ENCODE measurements around the gene ARHGAP1. TPM values are rescaled to one million over a fixed set of nuclear protein-coding genes. Genes with fewer than 3 reads are reported as not detected.

The ARHGAP1 gene
- total RNA-seq, 3 donors from 2014 or later (not counting 1 experiment from before 2014, with no cell fraction given), result 89.8 to 111 (median 102) TPM

GRCh38 chr11:46675288-46675851 lies 25.0 kb downstream of the ARHGAP1 start:
- Histone ChIP-seq H3K27me3 (ENCODE audit: control insufficient read depth, insufficient read depth, low read length) (no peaks in the 10 kb centered on the region), H3K36me3 (ENCODE audit: control insufficient read depth, insufficient read depth, low read length) (peaks cover 46% of the 10 kb centered on the region), H3K4me3 (ENCODE audit: low read length) (no peak overlapping the region), H3K27ac (ENCODE audit: low read length) (peak overlapping the region; percentile 71), H3K9me3 (ENCODE audit: control insufficient read depth, insufficient read depth, low read length) (no peaks in the 10 kb centered on the region), H3K4me1 (ENCODE audit: control insufficient read depth, insufficient read depth, low read length) (peaks cover 70% of the 10 kb centered on the region)
- WGBS (ENCODE audit: insufficient coverage), result 81% methylated on average over 4 of the region's 4 CpGs
- peak overlapping the region; percentile 4 for H3K4me3 Mint-ChIP-seq
- H3K9me3 Mint-ChIP-seq, result no peaks in the 10 kb centered on the region
- ATAC-seq, result no peak
- no peaks in the 10 kb centered on the region for H3K36me3 Mint-ChIP-seq
- TF ChIP-seq CTCF (IDR thresholded peaks at IDR 0.05), result no peak
- H3K27ac Mint-ChIP-seq, result peak overlapping the region; percentile 90 to 94
- no peaks in the 10 kb centered on the region for H3K27me3 Mint-ChIP-seq (ENCODE audit: low read depth in 2 of 2)
- DNase-seq, result no peak
- intact Hi-C loops (cut with micrococcal nuclease), result loop anchor here (10.0 kb wide), 1 partner anchor 61 kb away; the partner anchor contains the start of genes ATG13 and HARBI1
- peaks cover 44 to 52% of the 10 kb centered on the region in 2 donors for H3K4me1 Mint-ChIP-seq

- Mint-ChIP-seq H3K4me3 (peak overlapping the region; percentile 63), H3K27me3 (ENCODE audit: low read depth in 2 of 2) (no peaks in the 10 kb centered on the region), H3K9me3 (no peaks in the 10 kb centered on the region), H3K27ac (peak overlapping the region; percentile 90 to 94), H3K36me3 (no peaks in the 10 kb centered on the region), H3K4me1 (peaks cover 50 to 56% of the 10 kb centered on the region in 2 donors)
- Histone ChIP-seq H3K4me3 (ENCODE audit: low read length) (no peak overlapping the region), H3K4me1 (ENCODE audit: control insufficient read depth, insufficient read depth, low read length) (peaks cover 77% of the 10 kb centered on the region), H3K27ac (ENCODE audit: low read length) (peak overlapping the region; percentile 71), H3K27me3 (ENCODE audit: control insufficient read depth, insufficient read depth, low read length) (no peaks in the 10 kb centered on the region), H3K36me3 (ENCODE audit: control insufficient read depth, insufficient read depth, low read length) (peaks cover 41% of the 10 kb centered on the region), H3K9me3 (ENCODE audit: control insufficient read depth, insufficient read depth, low read length) (no peaks in the 10 kb centered on the region)
- intact Hi-C loops (cut with micrococcal nuclease), result loop anchor here (10.0 kb wide), 1 partner anchor 60 kb away; the partner anchor contains the start of genes ATG13 and HARBI1
- ATAC-seq (peak in 1 of 3 donors; percentile 11), DNase-seq (peak in 1 of 2 donors; percentile 55)
- 43% methylated on average over 10 of the region's 12 CpGs for WGBS (ENCODE audit: insufficient coverage)
- TF ChIP-seq CTCF (IDR thresholded peaks at IDR 0.05), result no peak
Measured at GRCh38 chr11:46674463-46675287, 25.7 kb downstream of the ARHGAP1 start.

- no peaks in the 10 kb centered on the region for H3K27me3 ChIP-seq (ENCODE audit: control insufficient read depth, insufficient read depth, low read length)
- H3K27ac ChIP-seq (ENCODE audit: low read length), result peak overlapping the region; percentile 71
- H3K27me3 Mint-ChIP-seq (ENCODE audit: low read depth in 2 of 2), result no peaks in the 10 kb centered on the region
- H3K27ac Mint-ChIP-seq, result peak overlapping the region; percentile 90 to 94
- H3K9me3 Mint-ChIP-seq, result no peaks in the 10 kb centered on the region
- no peaks in the 10 kb centered on the region for H3K9me3 ChIP-seq (ENCODE audit: control insufficient read depth, insufficient read depth, low read length)
- intact Hi-C loops (cut with micrococcal nuclease), result loop anchor here (10.0 kb wide), 1 partner anchor 59 kb away; the partner anchor contains the start of genes ATG13 and HARBI1
- no peaks in the 10 kb centered on the region for H3K36me3 Mint-ChIP-seq
- no peak for TF ChIP-seq CTCF (IDR thresholded peaks at IDR 0.05)
- ATAC-seq (no peak), DNase-seq (no peak)
- 94% methylated on average over 6 of the region's 6 CpGs for WGBS (ENCODE audit: insufficient coverage)
- peaks cover 82% of the 10 kb centered on the region for H3K4me1 ChIP-seq (ENCODE audit: control insufficient read depth, insufficient read depth, low read length)
- H3K4me1 Mint-ChIP-seq, result peaks cover 54 to 61% of the 10 kb centered on the region in 2 donors
- H3K4me3 Mint-ChIP-seq, result no peak overlapping the region
- H3K36me3 ChIP-seq (ENCODE audit: control insufficient read depth, insufficient read depth, low read length), result peaks cover 41% of the 10 kb centered on the region
- no peak overlapping the region for H3K4me3 ChIP-seq (ENCODE audit: low read length)
Measured at GRCh38 chr11:46673713-46674462, 26.5 kb downstream of the ARHGAP1 start.

Data from natural killer cell (primary cell).